Activated CD4-positive, alpha-beta T cell treated with anti-CD3 and anti-CD28 coated beads, Interleukin-2, Interleukin-6, amounts not matched to agents 100 ng/mL and 50 ng/mL, durations not matched to agents 16 hours and 8 hours (primary cell): Measurements from ENCODE around the gene HDAC1.
"Not testable (repeated sequence)": the region's sequence is repeated elsewhere in the genome, so short reads cannot be mapped to it uniquely, and the experiment has no call there.

ENCODE experiments used
- DNase-seq: peaks from one replicate; pipeline ENCODE4 v3.0.0-alpha.2; 2020

The HDAC1 gene

DNA sequence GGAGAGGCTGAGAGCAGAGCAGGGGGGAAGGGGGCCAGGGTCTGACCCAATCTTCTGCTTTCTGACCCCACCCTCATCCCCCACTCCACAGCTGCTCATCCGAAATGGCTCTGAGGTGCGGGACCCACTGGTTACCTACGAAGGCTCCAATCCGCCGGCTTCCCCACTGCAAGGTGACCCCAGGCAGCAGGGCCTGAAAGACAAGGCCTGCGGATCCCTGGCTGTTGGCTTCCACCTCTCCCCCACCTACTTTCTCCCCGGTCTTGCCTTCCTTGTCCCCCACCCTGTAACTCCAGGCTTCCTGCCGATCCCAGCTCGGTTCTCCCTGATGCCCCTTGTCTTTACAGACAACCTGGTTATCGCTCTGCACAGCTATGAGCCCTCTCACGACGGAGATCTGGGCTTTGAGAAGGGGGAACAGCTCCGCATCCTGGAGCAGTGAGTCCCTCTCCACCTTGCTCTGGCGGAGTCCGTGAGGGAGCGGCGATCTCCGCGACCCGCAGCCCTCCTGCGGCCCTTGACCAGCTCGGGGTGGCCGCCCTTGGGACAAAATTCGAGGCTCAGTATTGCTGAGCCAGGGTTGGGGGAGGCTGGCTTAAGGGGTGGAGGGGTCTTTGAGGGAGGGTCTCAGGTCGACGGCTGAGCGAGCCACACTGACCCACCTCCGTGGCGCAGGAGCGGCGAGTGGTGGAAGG lies 17.1 kb upstream of the HDAC1 start:
- no peak for DNase-seq

DNA sequence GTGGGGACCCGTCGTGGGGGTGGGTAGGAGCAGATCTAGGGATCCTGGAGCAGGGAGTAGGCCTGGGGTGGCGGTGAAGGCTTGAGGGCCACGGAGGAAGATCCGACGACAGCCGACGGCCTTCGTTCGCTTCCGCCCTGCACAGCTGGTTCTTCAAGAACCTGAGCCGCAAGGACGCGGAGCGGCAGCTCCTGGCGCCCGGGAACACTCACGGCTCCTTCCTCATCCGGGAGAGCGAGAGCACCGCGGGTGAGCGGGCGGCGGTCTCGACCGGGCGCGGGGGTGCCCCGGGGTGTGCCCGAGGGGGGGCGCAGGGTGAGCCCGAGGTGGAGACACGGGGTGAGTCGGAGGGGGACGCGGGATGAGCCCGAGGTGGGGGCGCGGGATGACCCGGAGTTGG lies 16.5 kb upstream of the HDAC1 start:
- no peak for DNase-seq

DNA sequence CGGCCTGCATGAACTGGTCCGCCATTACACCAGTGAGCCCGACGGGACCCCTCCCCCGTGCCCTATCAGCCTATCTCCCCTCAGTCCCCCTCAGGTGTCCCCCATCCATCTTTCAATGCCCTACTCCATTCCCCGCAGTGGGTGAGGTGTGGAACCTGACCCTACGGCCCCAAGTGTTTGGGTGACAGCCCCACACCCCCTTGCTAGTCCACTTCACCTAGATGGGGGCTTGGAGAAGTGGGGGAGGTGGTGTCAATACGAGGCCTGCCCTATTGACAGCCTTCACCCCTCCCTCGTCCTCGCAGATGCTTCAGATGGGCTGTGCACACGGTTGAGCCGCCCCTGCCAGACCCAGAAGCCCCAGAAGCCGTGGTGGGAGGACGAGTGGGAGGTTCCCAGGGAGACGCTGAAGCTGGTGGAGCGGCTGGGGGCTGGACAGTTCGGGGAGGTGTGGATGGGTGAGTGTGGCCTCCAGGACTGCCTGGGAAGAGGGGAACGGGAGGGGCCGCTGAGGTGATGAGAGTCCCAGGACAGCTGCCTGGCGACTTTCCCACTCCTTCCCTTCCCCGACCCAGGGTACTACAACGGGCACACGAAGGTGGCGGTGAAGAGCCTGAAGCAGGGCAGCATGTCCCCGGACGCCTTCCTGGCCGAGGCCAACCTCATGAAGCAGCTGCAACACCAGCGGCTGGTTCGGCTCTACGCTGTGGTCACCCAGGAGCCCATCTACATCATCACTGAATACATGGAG lies 15.7 kb upstream of the HDAC1 start:
- DNase-seq, result no peak

DNA sequence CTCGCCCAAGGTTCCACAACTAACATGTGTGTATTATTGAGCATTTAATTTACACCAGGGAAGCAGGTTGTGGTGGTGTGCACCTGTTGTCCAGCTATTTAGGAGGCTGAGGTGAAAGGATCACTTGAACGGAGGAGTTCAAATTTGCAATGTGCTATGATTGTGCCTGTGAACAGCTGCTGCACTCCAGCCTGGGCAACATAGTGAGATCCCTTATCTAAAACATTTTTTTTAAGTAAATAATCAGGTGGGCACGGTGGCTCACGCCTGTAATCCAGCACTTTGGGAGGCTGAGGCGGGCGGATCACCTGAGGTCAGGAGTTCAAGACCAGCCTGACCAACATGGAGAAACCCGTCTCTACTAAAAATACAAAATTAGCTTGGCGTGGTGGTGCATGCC lies 7.1 kb upstream of the HDAC1 start:
- DNase-seq, result not testable (repeated sequence)

- DNase-seq, result no peak
These were observed 6.2 kb upstream of the HDAC1 start for GRCh38 chr1:32285658-32286057.

DNA sequence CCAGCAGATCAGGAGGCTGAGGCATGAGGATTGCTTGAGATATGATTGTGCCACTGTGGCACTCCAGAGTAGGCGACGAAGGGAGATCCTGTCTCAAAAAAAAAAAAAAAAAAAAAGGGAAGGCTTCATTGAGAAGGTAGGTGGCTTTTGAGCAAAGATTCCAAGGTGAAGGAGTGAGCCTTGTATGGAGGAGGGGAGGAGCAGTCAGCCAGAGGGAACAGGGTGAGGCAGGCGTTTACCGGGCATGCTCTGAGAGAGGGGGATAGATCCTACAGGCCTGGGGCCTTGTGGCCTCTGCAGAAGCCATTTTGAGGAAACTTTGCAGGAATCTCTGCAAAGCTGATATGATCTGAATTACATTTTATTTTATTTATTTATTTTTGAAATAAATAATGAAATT lies 5.1 kb upstream of the HDAC1 start:
- no peak for DNase-seq

DNA sequence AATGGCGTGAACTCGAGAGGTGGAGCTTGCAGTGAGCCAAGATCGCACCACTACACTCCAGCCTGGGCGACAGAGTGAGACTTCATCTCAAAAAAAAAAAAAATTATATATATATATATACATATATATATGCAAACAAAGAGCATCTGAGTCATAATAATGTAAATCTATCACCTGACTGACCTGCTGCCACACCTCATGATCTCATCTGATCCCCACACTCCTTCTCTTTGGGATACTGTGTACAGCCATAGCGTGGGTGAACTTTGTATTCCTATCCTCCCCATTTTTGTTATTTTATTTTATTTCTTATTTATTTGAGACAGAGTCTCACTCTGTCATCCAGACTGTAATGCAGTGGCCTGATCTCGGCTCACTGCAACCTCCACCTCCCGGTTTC lies 2.6 kb upstream of the HDAC1 start:
- no peak for DNase-seq

DNA sequence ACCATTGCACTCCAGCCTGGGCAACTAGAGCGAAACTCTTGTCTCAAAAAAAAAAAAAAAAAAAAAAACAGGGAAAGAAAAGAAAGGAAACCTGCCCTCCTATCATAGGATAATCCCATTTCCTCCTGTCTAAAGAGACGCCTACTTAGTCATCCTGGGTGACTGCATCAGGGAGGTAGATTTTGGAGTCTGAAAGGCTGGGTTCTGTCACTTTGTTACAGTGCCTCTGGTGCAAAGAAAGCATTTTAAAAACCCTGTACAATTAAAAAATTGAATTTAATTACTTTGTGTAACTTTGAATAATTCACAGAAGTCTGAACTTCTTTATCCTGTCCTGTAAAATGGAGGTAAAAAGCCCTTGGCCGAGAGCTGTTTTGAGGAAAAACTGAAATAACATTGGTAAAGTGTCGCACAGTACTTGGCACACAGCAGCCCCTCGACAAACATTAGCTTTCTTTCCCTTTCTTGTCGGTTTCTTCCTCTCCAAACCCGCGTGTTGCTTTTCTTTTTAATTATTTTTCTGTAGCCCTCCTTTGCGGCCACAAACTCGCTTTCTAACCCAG lies 657 bp upstream of the HDAC1 start:
- no peak for DNase-seq

GRCh38 chr1:32298211-32298610 lies 6.3 kb downstream of the HDAC1 start:
- DNase-seq, result not testable (repeated sequence)

GRCh38 chr1:32299327-32299726 lies 7.4 kb downstream of the HDAC1 start:
- no peak for DNase-seq

- DNase-seq, result no peak
These were observed 11.5 kb downstream of the HDAC1 start for GRCh38 chr1:32303358-32303757.

DNA sequence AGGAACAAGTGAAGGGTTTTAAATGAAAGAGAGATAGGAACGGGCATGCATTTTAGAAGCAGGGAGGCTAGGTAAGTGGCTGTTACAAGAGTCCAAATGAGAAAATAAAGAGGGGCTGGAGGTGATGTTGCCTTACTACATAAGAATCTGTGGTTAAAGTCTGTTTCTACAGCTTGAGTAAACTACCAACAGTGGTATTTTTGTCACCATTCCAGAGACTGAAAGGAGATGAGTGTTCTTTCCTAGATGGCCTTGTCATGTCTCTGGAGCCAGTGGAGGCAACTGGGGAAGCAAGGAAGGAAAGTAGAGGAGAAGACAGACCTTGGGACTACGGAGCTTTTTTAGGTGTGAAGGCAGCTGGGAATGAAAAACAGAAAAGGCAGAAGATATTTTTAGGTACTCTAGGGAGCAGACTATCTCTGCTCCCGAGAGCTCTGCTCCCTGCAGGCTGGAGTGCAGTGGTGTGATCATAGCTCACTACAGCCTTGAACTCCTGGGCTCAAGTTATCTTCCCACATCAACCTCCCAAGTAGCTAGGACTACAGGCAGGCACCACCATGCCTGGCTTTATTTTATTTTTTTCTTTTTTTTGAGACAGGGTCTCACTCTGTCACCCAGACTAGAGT lies 12.2 kb downstream of the HDAC1 start:
- no peak for DNase-seq

DNA sequence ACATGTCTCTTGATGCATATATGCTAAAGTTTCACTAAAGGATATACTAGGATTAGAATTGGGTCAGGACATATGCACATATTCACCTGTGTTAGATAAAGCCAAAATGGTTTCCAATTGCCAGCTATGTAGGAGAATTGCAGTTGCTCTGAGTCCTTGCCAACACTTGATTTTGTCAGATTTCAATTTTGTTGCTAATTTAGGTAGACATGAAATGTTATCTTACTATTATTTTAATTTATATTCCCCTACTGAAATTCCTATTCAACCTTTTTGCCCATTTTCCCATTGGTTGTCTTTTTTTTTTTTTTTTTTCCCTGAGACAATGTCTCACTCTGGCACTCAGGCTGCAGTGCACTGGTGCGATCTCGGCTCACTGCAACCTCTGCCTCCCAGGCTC lies 13.4 kb downstream of the HDAC1 start:
- no peak for DNase-seq

DNA sequence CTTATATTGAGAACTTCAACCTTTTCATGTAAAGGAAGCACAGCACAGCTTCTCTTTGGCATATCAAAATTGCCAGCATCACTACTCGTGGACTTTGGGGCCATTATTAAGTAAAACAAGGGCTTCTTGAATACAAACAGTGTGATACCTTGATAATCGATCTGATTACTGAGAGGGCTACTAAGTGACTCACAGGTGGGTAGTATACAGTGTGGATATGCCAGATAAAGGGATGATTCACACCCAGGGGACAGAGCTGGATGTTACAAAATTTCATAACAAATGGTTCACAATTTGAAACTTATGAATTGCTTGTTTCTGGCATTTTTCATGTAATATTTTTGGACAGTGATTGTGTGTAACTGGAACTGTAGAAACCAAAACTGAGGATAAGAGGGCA lies 15.4 kb downstream of the HDAC1 start:
- DNase-seq, result no peak

DNA sequence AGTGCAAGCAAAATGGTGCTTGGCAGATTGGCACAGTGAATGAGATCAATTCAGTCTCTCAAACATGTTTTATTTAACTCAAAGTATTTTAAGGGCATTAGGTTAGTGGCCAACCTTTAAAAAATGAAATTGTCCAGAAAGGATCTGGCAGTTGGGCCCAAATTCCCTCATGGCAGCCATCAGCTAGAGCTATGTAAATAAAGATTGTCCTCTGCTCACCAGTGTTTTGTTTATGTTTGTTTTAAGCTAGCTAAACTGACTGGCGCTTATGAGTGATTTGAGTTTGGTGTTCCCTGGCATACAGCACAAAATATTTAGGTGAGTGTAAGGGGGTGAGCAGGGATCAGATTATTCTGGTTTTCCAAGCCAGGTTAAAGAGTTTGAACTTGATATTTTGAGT lies 18.1 kb downstream of the HDAC1 start:
- no peak for DNase-seq

- DNase-seq, result no peak
These were observed 20.0 kb downstream of the HDAC1 start for GRCh38 chr1:32311709-32312393.

DNA sequence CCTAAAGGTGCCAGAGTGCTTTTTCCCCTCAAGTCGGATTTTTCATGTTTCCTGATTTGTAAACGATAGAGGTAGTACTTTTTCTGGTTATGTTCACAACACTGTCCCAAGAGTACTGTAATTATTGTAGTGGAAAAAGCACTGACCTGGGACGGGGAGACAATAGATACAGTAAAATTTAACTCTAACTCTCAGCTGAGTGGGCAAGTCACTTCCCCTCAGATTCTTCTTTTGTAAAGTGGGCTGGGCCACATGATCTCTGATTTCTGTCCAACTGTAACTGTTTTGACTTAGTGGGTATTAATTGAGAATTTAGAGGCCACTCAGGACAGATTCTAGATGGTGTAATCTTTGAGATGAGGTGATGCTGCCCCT lies 25.0 kb downstream of the HDAC1 start:
- DNase-seq, result no peak

- no peak for DNase-seq
These were observed 26.4 kb downstream of the HDAC1 start for GRCh38 chr1:32318127-32318869.

DNA sequence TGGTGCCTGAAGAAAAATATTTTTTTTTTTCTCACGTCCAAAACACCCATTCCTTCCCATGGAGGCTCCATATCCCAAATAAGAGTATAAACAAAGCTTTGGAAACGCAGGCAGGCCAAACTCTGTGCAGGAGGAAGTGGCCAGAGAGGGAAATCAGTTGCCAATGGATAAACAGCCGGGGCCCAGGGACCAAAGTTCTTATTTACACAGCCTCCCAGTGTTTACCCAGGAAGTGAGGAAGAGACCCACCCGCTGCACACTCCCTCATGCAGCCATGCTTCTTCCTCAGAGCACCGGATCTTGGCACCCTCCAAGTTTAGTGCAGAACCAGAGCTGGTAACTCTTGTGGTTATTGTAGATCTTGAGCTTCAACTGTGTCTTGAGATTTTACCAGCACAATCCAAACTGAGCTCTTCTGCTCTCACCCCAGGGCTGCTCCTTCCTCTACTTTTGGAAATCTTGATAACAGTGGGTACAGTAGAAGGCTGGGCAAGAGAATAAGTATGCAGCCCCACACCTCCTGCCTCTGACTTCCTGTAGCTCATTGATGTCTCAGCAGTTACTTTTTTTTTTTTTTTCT lies 29.9 kb downstream of the HDAC1 start:
- DNase-seq, result peak; percentile 43

DNA sequence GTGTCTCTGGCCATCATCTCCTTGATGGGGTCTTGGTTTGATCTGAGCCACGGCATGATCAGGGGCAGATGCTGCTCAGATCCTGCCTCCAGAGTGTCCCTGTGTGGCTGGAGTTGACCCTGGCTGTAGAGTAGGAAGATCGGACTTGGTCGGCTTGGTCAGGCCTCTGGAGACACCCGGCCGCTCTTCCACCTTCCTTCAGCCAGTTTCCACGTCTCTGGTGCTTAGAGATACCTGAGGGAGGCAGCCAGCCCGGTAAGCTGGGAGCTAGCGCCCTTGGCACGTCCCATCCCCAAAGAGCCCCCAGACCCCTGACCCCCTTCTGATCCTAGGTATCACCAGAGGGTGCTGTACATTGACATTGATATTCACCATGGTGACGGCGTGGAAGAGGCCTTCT lies 35.3 kb downstream of the HDAC1 start:
- no peak for DNase-seq

DNA sequence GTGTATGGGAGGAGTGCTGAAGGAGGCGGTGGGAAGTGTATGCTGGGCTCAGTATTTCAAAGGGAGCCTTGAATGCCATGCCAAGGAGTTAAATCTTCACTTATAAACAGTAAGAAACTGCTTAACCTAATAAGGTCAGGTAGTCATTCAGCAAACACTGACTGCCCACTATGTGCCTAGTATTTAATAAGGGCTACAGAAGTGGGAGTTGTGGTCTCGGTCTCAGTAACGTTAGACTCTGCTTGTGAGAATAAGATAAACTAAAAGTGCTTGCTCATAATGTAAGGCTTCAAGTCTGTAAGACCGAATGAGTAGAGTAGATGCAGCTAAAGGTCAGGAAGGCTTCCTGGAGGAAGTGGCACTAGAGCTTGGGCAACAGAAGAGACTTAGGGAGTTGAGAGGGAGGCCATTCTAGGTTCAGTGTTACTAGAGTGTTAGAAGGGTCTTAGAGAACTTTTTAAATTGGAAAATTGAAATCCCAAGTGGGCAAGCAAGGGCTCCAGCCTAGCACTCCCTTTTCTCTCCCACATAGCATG lies 38.1 kb downstream of the HDAC1 start:
- no peak for DNase-seq

DNA sequence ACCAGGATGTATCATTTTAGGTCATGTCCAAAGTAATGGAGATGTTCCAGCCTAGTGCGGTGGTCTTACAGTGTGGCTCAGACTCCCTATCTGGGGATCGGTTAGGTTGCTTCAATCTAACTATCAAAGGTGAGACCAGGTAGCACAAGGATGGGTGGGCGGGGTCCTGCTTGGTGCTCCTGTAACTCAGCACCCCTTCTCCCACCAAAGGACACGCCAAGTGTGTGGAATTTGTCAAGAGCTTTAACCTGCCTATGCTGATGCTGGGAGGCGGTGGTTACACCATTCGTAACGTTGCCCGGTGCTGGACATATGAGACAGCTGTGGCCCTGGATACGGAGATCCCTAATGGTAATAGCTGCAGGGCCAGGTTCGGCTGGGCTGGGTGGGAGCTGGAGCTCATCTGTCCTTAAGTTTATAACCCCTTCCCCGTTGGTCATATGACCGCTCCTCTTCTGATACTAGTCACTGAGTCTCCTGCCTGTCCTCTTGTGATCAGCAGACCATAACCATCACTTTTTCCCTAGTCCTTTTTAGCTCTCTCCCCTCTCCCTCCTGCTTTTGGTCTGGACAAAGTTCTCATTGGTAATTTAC lies 38.8 kb downstream of the HDAC1 start:
- DNase-seq, result no peak
